K562 (cell line): ENCODE data around the gene NACC1. TPM values are rescaled to one million over a fixed set of nuclear protein-coding genes. Genes with fewer than 3 reads are reported as not detected.

Source experiments
- HIVEP1 ChIP-seq: fragments of 250-450 bp; sonication (Bioruptor Pico); IDR thresholded peaks from 2 replicates; pipeline ENCODE4 v1.4.0; 2020; ENCODE audit warnings: mild to moderate bottlenecking
- KLF10 ChIP-seq: fragments of 250-450 bp; sonication (Bioruptor Pico); IDR thresholded peaks from 2 replicates; pipeline ENCODE4 v1.6.1; 2021; ENCODE audit warnings: matching md5 sums
- ZEB2 ChIP-seq: fragments of 450-650 bp; IDR thresholded peaks from 2 replicates; pipeline ENCODE4 v1.6.1; 2016
- polyA plus RNA-seq, 8 experiments: library from polyadenylated mRNA; depleted of rRNA in 4 of 8; stranded (reverse) in 5 of 8; unstranded in 3 of 8; fragments of >200 nt; fragmentation: Nextera tagmentation in 2 of 8; fragmentation: Illumina TruSeq in 1 of 8; extraction: Ambion mirVana in 2 of 8; extraction: Trizol in 1 of 8; gene quantifications; 2 replicates each; pipeline versions ENCODE4 v1.2.1 to v1.2.3, GENCODE V29; 2011 to 2014; ENCODE audit warnings: inconsistent platforms in 1 of 8, missing spikeins in 1 of 8
- total RNA-seq, 7 experiments: library from RNA; depleted of rRNA in 6 of 7; stranded (reverse); fragments of >200 nt in 6 of 7; fragmentation: Illumina TruSeq in 2 of 7; extraction: Trizol in 2 of 7; gene quantifications; 2 replicates each; pipeline versions ENCODE4 v1.2.1 to v1.2.3, GENCODE V29; 2011 to 2021; ENCODE audit warnings: low replicate concordance in 1 of 7
- TF ChIP-seq, protein P1 (sequence below): fragments of 450-650 bp; IDR thresholded peaks from 2 replicates; pipeline ENCODE4 v1.6.1; 2016; ENCODE audit warnings: mild to moderate bottlenecking, moderate library complexity
- TF ChIP-seq, protein P2 (sequence below): fragments of 150-350 bp; conservative IDR thresholded peaks from 2 replicates; pipeline ENCODE4 v1.6.1; 2014; ENCODE audit warnings: low read length
- TF ChIP-seq, protein P3 (sequence below): fragments of 450-650 bp; IDR thresholded peaks from 2 replicates; pipeline ENCODE4 v1.6.1; 2017; ENCODE audit warnings: antibody characterized with exemption, mild to moderate bottlenecking

Gene NACC1
- total and polyA plus RNA-seq, 9 of the 15 experiments (the other 6 are each of a cell fraction or from before 2014, with no cell fraction given): 0.04 to 96.6 (median 25.8) TPM

DNA sequence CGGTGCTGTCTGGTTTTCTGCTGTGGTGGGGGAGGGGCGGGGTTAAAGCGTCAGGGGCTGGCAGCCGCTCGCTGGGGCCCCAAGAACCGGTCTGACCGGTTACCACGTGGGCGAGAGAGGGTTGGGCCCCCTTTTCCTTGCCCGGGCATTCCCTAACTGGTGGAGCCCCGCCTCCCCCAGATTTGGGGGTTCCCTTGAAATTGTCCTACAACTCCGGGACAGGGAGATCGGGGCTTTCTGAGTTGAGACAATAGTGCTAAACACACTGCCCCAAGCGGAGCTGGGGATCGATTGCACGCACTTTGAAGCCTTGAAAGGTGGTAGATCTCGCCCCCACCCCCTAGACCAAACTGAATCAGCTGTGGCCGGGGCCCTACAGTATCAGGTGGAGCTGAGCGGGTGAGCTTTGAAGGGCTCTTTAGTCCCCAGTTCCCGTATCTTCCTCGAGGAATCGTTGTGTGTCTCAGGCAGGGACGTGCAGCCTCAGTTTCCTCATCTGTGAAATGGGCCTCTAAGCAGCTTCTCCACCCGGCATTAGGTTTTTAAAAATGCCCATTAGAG, 36.9 kb downstream of the NACC1 start (continued):
- TF ChIP-seq, protein P1, sequence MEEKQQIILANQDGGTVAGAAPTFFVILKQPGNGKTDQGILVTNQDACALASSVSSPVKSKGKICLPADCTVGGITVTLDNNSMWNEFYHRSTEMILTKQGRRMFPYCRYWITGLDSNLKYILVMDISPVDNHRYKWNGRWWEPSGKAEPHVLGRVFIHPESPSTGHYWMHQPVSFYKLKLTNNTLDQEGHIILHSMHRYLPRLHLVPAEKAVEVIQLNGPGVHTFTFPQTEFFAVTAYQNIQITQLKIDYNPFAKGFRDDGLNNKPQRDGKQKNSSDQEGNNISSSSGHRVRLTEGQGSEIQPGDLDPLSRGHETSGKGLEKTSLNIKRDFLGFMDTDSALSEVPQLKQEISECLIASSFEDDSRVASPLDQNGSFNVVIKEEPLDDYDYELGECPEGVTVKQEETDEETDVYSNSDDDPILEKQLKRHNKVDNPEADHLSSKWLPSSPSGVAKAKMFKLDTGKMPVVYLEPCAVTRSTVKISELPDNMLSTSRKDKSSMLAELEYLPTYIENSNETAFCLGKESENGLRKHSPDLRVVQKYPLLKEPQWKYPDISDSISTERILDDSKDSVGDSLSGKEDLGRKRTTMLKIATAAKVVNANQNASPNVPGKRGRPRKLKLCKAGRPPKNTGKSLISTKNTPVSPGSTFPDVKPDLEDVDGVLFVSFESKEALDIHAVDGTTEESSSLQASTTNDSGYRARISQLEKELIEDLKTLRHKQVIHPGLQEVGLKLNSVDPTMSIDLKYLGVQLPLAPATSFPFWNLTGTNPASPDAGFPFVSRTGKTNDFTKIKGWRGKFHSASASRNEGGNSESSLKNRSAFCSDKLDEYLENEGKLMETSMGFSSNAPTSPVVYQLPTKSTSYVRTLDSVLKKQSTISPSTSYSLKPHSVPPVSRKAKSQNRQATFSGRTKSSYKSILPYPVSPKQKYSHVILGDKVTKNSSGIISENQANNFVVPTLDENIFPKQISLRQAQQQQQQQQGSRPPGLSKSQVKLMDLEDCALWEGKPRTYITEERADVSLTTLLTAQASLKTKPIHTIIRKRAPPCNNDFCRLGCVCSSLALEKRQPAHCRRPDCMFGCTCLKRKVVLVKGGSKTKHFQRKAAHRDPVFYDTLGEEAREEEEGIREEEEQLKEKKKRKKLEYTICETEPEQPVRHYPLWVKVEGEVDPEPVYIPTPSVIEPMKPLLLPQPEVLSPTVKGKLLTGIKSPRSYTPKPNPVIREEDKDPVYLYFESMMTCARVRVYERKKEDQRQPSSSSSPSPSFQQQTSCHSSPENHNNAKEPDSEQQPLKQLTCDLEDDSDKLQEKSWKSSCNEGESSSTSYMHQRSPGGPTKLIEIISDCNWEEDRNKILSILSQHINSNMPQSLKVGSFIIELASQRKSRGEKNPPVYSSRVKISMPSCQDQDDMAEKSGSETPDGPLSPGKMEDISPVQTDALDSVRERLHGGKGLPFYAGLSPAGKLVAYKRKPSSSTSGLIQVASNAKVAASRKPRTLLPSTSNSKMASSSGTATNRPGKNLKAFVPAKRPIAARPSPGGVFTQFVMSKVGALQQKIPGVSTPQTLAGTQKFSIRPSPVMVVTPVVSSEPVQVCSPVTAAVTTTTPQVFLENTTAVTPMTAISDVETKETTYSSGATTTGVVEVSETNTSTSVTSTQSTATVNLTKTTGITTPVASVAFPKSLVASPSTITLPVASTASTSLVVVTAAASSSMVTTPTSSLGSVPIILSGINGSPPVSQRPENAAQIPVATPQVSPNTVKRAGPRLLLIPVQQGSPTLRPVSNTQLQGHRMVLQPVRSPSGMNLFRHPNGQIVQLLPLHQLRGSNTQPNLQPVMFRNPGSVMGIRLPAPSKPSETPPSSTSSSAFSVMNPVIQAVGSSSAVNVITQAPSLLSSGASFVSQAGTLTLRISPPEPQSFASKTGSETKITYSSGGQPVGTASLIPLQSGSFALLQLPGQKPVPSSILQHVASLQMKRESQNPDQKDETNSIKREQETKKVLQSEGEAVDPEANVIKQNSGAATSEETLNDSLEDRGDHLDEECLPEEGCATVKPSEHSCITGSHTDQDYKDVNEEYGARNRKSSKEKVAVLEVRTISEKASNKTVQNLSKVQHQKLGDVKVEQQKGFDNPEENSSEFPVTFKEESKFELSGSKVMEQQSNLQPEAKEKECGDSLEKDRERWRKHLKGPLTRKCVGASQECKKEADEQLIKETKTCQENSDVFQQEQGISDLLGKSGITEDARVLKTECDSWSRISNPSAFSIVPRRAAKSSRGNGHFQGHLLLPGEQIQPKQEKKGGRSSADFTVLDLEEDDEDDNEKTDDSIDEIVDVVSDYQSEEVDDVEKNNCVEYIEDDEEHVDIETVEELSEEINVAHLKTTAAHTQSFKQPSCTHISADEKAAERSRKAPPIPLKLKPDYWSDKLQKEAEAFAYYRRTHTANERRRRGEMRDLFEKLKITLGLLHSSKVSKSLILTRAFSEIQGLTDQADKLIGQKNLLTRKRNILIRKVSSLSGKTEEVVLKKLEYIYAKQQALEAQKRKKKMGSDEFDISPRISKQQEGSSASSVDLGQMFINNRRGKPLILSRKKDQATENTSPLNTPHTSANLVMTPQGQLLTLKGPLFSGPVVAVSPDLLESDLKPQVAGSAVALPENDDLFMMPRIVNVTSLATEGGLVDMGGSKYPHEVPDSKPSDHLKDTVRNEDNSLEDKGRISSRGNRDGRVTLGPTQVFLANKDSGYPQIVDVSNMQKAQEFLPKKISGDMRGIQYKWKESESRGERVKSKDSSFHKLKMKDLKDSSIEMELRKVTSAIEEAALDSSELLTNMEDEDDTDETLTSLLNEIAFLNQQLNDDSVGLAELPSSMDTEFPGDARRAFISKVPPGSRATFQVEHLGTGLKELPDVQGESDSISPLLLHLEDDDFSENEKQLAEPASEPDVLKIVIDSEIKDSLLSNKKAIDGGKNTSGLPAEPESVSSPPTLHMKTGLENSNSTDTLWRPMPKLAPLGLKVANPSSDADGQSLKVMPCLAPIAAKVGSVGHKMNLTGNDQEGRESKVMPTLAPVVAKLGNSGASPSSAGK: no peak
- TF ChIP-seq ZEB2: no peak
- TF ChIP-seq, protein P2, sequence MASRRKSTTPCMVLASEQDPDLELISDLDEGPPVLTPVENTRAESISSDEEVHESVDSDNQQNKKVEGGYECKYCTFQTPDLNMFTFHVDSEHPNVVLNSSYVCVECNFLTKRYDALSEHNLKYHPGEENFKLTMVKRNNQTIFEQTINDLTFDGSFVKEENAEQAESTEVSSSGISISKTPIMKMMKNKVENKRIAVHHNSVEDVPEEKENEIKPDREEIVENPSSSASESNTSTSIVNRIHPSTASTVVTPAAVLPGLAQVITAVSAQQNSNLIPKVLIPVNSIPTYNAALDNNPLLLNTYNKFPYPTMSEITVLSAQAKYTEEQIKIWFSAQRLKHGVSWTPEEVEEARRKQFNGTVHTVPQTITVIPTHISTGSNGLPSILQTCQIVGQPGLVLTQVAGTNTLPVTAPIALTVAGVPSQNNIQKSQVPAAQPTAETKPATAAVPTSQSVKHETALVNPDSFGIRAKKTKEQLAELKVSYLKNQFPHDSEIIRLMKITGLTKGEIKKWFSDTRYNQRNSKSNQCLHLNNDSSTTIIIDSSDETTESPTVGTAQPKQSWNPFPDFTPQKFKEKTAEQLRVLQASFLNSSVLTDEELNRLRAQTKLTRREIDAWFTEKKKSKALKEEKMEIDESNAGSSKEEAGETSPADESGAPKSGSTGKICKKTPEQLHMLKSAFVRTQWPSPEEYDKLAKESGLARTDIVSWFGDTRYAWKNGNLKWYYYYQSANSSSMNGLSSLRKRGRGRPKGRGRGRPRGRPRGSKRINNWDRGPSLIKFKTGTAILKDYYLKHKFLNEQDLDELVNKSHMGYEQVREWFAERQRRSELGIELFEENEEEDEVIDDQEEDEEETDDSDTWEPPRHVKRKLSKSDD: no peak
- no peak; the same call in 1 of the 2 replicates for TF ChIP-seq KLF10 (CRISPR knock-in tag)
- TF ChIP-seq HIVEP1 (CRISPR knock-in tag): no peak
- TF ChIP-seq, protein P3, sequence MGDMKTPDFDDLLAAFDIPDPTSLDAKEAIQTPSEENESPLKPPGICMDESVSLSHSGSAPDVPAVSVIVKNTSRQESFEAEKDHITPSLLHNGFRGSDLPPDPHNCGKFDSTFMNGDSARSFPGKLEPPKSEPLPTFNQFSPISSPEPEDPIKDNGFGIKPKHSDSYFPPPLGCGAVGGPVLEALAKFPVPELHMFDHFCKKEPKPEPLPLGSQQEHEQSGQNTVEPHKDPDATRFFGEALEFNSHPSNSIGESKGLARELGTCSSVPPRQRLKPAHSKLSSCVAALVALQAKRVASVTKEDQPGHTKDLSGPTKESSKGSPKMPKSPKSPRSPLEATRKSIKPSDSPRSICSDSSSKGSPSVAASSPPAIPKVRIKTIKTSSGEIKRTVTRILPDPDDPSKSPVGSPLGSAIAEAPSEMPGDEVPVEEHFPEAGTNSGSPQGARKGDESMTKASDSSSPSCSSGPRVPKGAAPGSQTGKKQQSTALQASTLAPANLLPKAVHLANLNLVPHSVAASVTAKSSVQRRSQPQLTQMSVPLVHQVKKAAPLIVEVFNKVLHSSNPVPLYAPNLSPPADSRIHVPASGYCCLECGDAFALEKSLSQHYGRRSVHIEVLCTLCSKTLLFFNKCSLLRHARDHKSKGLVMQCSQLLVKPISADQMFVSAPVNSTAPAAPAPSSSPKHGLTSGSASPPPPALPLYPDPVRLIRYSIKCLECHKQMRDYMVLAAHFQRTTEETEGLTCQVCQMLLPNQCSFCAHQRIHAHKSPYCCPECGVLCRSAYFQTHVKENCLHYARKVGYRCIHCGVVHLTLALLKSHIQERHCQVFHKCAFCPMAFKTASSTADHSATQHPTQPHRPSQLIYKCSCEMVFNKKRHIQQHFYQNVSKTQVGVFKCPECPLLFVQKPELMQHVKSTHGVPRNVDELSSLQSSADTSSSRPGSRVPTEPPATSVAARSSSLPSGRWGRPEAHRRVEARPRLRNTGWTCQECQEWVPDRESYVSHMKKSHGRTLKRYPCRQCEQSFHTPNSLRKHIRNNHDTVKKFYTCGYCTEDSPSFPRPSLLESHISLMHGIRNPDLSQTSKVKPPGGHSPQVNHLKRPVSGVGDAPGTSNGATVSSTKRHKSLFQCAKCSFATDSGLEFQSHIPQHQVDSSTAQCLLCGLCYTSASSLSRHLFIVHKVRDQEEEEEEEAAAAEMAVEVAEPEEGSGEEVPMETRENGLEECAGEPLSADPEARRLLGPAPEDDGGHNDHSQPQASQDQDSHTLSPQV: no peak
